Peyer's patch (tissue), 4 donors: ENCODE data around the gene CYP26A1.

Source experiments
- POLR2A ChIP-seq, 2 donors: fragments of 450-650 bp; IDR thresholded peaks; one replicate each; pipeline ENCODE4 v1.5.1; 2017; ENCODE audit warnings: antibody characterized with exemption in 2 of 2, mild to moderate bottlenecking in 2 of 2, moderate library complexity in 2 of 2
- TF ChIP-seq, protein P1 (sequence below), 6 experiments: fragments of 450-650 bp in 4 of 6; fragments of 200-600 bp in 2 of 6; sonication (generic) in 1 of 6; IDR thresholded peaks; one replicate each; pipeline ENCODE4 v1.5.1; 2017 to 2019; ENCODE audit warnings: antibody characterized with exemption in 6 of 6, mild to moderate bottlenecking in 3 of 6, moderate library complexity in 1 of 6

DNA sequence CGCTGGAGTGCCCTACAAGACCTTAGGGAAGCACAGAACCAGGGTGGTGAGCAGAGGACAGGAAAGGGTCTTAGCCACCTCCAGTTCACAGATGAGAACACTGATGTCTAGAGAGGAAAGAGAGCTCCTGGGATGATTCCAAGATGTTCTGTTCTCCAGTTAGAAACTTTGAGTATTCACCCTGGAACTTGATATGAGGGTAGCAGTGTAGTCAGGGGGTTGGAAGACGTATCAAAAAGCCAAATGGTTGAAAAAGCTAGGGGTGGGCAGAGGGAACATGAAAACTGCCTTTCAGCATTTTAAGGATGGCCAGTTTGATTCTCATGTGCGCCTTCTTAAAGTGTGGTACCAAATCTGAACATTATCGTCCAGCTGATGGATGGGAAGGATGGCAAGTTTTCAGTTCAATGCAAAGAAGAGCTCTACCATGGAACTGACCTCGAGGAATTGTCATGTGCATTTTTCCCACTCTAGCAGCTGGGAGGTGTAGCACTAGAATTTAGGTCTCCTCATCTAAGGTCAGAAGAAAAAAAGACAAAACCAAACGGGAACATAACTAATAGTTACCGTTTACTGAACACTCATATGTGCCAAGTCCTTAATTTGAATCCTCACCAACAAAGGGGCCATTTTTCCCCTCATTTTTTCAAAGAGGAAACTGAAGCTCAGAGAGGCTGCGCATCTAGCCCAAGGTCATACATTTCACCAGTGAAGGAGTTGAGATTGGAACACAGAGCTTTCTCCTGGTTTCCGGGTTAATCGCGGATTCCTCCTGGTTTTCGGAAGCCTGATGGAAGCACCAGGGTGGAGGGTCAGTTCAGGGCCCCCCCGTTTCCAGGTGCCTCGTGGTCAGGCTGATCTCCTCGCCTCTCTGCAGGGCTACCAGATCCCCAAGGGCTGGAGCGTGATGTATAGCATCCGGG is 6.0 kb upstream of the CYP26A1 start:
- no peak for TF ChIP-seq POLR2A (IDR thresholded peaks at IDR 0.05)
- TF ChIP-seq, protein P1, sequence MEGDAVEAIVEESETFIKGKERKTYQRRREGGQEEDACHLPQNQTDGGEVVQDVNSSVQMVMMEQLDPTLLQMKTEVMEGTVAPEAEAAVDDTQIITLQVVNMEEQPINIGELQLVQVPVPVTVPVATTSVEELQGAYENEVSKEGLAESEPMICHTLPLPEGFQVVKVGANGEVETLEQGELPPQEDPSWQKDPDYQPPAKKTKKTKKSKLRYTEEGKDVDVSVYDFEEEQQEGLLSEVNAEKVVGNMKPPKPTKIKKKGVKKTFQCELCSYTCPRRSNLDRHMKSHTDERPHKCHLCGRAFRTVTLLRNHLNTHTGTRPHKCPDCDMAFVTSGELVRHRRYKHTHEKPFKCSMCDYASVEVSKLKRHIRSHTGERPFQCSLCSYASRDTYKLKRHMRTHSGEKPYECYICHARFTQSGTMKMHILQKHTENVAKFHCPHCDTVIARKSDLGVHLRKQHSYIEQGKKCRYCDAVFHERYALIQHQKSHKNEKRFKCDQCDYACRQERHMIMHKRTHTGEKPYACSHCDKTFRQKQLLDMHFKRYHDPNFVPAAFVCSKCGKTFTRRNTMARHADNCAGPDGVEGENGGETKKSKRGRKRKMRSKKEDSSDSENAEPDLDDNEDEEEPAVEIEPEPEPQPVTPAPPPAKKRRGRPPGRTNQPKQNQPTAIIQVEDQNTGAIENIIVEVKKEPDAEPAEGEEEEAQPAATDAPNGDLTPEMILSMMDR (IDR thresholded peaks at IDR 0.05): no peak
